Muscle layer of colon (tissue), 2 donors: ENCODE data around the gene CABYR.

Experiments used
- H3K27ac ChIP-seq: one replicate; pipeline ENCODE4 v1.7.0; 2013; ENCODE audit warnings: low read depth, mild to moderate bottlenecking, low read length, moderate library complexity
- H3K27me3 ChIP-seq, 2 donors: one replicate each; pipeline ENCODE4 v1.7.0; 2013; ENCODE audit warnings: low read length in 2 of 2, mild to moderate bottlenecking in 2 of 2; ENCODE audit not compliant: insufficient read depth in 2 of 2, control insufficient read depth in 1 of 2
- H3K36me3 ChIP-seq: one replicate; pipeline ENCODE4 v1.7.0; 2013; ENCODE audit warnings: mild to moderate bottlenecking, low read length; ENCODE audit not compliant: insufficient read depth
- H3K4me1 ChIP-seq: one replicate; pipeline ENCODE4 v1.7.0; 2013; ENCODE audit warnings: mild to moderate bottlenecking, low read length; ENCODE audit not compliant: insufficient read depth
- H3K4me3 ChIP-seq, 2 donors: one replicate each; pipeline ENCODE4 v1.7.0; 2013; ENCODE audit warnings: low read length in 2 of 2, low read depth in 1 of 2, mild to moderate bottlenecking in 1 of 2, moderate library complexity in 1 of 2
- H3K9ac ChIP-seq: one replicate; pipeline ENCODE4 v1.7.0; 2013; ENCODE audit warnings: low read length
- H3K9me3 ChIP-seq: one replicate; pipeline ENCODE4 v1.7.0; 2013; ENCODE audit warnings: mild to moderate bottlenecking, low read length
- donor health status: abdominal sarcoma.
- donor health status: Adenocarcinoma of cecum.

CABYR gene

DNA sequence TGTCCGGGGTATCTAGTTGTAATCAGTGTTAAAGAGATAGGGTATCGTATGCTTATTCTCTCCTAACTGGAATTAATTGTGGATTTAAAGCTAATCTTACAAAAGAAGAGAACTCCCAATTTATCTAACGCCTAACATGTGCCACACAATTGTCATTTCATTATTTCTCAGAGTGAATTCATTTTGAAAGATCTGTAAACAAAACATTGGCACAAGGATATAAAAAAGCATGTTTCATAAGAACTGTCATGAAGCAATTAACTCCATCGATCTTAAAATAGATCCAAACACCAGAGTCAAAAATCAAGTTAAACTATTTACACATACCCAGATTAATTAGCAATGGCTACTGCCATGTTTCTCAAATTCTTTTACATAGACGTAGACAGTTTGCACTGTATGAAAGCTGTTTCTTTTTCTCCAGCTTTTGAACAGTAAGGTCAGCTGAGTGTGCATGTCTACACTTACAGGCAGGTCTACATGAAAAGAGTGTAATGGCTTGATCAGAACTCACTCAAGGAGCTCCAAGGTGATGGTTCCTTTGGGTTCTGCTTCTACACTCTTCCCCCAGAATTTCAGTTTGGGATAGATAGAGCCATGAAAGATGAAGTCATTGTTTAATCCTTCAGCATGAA lies 38.8 kb downstream of the CABYR start:
- Histone ChIP-seq H3K9me3 (no peaks in the 10 kb centered on the region), H3K36me3 (peaks cover 12% of the 10 kb centered on the region), H3K4me3 (no peak overlapping the region), H3K27me3 (no peaks in the 10 kb centered on the region), H3K4me1 (no peaks in the 10 kb centered on the region), H3K9ac (no peak overlapping the region), H3K27ac (no peak overlapping the region)

DNA sequence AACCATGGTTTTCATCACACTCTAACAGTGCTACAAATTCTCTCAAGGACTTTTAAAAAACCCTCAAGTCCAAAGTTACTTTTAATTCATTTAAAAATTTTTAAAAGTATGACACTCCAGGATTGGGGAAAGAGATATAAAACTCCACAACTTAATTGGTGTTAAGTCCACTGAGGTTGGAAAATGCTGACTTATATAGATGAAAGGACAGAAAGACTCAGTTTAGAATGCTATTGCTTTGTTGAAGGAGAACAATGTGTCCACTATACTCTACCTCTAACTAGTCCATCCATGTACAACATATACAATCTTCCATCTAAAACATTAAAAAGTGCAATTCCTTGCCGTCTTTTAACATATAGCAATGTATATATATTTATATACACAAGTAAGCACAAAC lies 41.2 kb downstream of the CABYR start:
- Histone ChIP-seq H3K4me1 (no peaks in the 10 kb centered on the region), H3K27me3 (no peaks in the 10 kb centered on the region), H3K9ac (no peak overlapping the region), H3K9me3 (no peaks in the 10 kb centered on the region), H3K4me3 (no peak overlapping the region), H3K27ac (no peak overlapping the region), H3K36me3 (peaks cover 5% of the 10 kb centered on the region)

DNA sequence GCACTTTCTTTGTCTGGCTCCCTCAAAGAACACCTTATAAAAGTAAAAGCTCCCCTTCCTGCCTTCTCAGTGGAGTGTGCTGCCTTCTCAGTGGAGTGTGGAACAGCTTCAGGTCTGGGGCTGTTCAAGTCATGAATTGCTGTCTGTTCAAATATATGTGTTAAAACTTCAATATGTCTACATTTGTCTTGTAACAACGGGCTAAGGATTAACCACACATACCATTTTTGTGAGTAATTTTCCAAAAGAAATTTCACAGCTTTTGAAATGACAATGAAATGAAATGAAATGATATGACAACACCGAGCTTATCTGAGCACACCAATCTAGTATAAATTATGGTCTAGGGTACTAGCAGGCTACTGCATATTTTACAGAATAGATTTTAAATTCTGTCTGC lies 42.9 kb downstream of the CABYR start:
- Histone ChIP-seq H3K9ac (no peak overlapping the region), H3K36me3 (peaks cover 5% of the 10 kb centered on the region), H3K4me3 (no peak overlapping the region), H3K27me3 (no peaks in the 10 kb centered on the region), H3K4me1 (no peaks in the 10 kb centered on the region), H3K9me3 (no peaks in the 10 kb centered on the region), H3K27ac (no peak overlapping the region)

DNA sequence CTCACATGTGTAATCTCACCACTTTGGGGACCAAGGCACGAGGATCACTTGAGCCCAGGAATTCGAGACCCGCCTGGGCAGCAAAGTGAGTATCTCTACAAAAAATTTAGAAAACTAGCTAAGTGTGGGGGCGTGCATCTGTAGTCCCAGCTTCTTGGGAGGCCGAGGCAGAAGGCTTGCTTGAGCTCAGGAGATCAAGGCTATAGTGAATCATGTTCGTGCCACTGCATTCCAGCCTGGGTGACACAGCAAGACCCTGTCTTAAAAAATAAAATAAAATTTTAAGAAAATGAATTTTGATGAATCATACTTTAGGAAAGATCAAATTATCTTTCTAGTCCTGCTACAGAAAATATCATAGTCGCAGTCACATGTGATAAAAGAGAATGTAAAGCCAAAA lies 46.9 kb downstream of the CABYR start:
- H3K4me3 ChIP-seq, result no peak overlapping the region
- no peak overlapping the region for H3K9ac ChIP-seq
- H3K9me3 ChIP-seq, result no peaks in the 10 kb centered on the region
- peaks cover 2% of the 10 kb centered on the region for H3K36me3 ChIP-seq
- no peaks in the 10 kb centered on the region for H3K4me1 ChIP-seq
- H3K27ac ChIP-seq, result no peak overlapping the region
- H3K27me3 ChIP-seq, result no peaks in the 10 kb centered on the region

DNA sequence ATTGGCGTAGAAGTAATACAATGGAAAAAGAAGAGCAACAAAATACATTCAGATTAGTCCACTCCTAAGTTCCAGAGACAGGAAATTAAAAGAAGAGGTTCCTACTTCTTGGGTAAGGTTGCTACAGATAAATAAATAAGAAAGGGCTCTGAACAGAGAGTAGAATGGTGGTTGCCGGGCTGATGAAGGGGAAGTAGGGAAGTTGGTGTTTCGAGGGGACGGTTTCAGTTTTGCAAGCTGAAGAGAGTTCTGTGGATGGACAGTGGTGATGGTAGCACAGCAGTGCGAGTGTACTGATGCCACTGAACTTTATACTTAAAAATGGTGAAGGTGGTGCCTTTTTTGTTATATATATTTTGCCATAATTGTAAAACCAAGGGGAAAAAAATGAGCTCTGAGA lies 48.2 kb downstream of the CABYR start:
- Histone ChIP-seq H3K4me1 (no peaks in the 10 kb centered on the region), H3K9ac (no peak overlapping the region), H3K9me3 (no peaks in the 10 kb centered on the region), H3K4me3 (no peak overlapping the region), H3K36me3 (no peaks in the 10 kb centered on the region), H3K27ac (no peak overlapping the region), H3K27me3 (no peaks in the 10 kb centered on the region)

DNA sequence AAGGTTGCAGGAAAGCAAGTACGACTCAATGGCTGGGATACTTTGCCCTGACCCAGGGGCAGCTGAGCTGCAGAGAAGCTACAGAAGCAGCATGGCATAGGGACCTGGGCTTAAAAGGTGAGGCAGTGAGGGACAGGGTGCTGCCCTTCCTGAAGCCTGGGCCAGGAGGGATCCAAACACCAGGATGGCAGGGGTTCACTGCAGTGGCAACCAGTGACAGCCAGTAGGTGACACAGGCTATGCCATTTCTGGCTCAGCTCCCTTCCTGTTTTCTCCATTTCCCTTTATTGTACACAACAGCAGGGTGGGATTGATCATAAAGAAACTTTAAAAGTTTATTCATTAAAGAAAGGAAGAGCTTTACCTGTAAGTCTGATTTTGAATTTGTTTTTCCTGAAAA lies 48.8 kb downstream of the CABYR start:
- Histone ChIP-seq H3K4me1 (no peaks in the 10 kb centered on the region), H3K27ac (no peak overlapping the region), H3K27me3 (no peaks in the 10 kb centered on the region), H3K36me3 (no peaks in the 10 kb centered on the region), H3K9me3 (no peaks in the 10 kb centered on the region), H3K9ac (no peak overlapping the region), H3K4me3 (no peak overlapping the region)

DNA sequence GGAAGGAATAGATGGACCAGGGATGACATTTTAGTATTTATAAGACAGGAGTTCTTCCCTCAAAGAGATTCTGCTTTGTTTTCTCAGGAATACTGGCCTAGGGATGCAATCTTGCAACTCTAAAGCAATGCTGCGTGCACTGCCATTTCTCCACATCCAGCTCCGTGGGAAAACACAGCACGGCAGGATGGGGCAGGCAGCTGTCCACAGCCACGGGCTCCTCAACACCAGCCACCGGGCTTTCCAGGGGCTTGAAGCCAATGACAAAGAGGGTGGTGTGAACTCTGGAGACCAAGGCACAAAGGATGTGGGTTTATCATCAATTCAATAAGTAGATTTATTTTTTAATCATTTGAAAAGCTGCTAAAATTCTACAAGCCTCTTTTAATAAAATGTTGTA lies 49.3 kb downstream of the CABYR start:
- Histone ChIP-seq H3K27ac (no peak overlapping the region), H3K36me3 (no peaks in the 10 kb centered on the region), H3K4me1 (no peaks in the 10 kb centered on the region), H3K27me3 (no peaks in the 10 kb centered on the region), H3K9ac (no peak overlapping the region), H3K9me3 (no peaks in the 10 kb centered on the region), H3K4me3 (no peak overlapping the region)

DNA sequence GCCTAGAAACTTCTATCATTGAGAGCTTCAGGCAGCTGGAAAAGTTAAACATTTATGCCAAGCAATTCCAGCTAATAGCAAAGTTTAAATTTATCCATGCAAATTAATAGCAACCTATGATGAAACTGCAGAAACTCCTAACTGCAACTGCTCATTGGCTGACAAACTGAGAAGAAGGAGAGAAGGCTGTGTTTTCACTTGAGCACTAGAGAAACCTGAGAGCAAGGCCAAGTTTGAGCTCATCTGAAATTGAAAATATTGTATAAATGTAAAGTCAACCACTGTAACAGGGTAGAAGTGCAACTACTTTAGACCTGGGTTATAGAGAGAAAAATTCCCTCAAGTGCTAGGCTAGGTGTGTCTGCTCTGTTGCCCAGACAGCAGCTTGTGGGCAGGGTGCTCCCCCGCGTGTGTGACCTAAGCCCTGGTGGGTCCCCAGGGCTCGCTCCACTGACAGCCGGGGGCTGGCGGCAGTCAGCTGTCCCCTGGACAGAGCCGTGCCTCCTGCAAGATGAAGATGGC lies 50.2 kb downstream of the CABYR start:
- Histone ChIP-seq H3K4me1 (no peaks in the 10 kb centered on the region), H3K9ac (no peak overlapping the region)

DNA sequence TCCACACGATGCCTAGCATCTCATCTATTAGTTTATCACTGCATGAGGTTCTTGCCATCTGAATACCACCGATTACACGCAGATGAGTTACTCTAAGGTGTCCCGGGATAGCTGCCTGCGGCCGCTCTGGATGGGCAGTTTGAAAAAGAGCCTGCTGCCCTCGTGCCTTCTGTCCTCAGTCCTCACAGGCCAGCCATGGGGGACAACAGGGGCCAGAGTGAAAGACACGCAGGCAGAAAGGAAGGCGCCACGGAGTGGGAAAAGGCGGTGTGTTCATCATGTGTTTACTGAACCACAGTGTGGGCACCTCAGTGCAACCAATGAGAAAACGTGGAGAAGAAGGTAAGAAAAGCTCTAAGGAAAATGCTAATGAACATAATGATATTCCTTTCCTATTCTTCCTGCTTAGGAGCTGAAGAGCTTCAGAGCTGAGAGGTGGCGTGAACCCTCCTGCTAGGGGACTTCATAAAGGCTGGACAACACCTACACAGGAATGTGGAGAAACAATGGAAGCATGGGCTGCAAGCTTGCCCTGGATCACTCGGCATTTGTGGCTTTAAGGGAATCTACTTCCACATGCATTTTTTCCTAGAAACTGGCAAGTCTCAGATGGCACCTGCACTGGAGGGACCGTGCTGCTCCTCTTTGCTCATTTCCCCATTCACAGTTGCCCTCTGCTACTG lies 50.9 kb downstream of the CABYR start:
- peaks cover 3% of the 10 kb centered on the region for H3K36me3 ChIP-seq
- H3K27ac ChIP-seq, result no peak overlapping the region
- no peak overlapping the region for H3K9ac ChIP-seq
- H3K9me3 ChIP-seq, result no peaks in the 10 kb centered on the region
- H3K27me3 ChIP-seq, result no peaks in the 10 kb centered on the region
- no peaks in the 10 kb centered on the region for H3K4me1 ChIP-seq
- H3K4me3 ChIP-seq, result no peak overlapping the region

More for the DNA sequence above, 50.2 kb downstream of the CABYR start:
- H3K27me3 ChIP-seq, result no peaks in the 10 kb centered on the region
- H3K9me3 ChIP-seq, result no peaks in the 10 kb centered on the region
- H3K4me3 ChIP-seq, result no peak overlapping the region
- H3K27ac ChIP-seq, result no peak overlapping the region
- H3K36me3 ChIP-seq, result no peaks in the 10 kb centered on the region

DNA sequence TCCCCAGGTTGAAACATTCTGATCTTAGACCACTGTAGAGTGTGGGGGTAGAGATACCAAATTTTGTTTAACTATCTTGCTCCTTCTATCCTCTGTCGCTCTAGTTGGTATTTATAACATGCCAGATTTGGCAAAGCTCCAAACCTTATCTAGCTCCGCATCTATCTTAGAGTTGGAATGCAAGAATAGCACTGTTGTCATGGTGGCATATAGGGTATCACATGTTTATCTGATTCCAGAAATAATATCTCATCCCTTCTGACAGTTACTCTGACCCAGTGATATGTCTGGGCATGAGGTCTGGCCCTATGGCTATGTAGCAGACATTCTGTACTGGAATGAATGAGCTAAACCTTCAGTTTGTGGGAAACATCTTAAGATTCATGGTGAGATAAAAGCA lies 51.7 kb downstream of the CABYR start:
- Histone ChIP-seq H3K27ac (no peak overlapping the region), H3K9me3 (no peaks in the 10 kb centered on the region), H3K4me3 (no peak overlapping the region), H3K27me3 (no peaks in the 10 kb centered on the region), H3K36me3 (peaks cover 3% of the 10 kb centered on the region), H3K9ac (no peak overlapping the region), H3K4me1 (no peaks in the 10 kb centered on the region)

DNA sequence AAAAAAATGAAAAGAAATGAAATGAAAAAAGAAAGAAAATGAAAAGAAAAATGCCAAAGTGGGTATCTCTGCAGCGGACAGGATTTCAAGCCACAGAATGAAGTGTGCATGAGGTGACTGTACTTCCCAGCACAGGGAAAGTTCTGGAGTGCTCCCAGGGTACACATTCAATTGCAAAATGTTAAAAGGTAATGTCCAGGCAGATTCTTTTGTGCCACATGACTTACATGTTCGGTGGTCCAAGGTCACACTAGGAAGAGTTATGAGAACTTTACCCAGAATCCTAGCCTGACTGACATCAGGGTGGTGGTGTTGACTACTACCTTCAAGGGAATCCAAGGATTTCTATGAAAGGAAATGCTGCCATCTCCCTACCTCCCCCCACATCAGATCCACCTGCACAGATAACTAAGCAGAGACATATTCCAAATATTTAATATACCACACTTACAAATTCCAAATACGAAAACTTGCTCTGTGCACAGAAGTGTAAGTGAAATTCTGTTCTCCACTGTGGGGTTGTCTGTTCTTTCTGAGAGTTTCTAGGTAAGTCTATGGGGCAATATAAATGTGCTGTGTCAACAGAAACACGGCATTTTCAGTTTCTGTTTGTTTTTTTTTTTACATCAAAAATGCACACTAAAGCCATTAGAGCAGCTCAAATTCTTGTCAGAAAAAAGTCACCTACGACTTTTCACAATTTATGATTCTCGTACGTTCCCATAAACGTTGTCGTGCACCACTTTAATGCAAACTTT lies 56.6 kb downstream of the CABYR start:
- no peaks in the 10 kb centered on the region for H3K9me3 ChIP-seq
- peaks cover 3% of the 10 kb centered on the region for H3K36me3 ChIP-seq
- no peak overlapping the region for H3K4me3 ChIP-seq
- H3K9ac ChIP-seq, result no peak overlapping the region
- H3K27me3 ChIP-seq, result no peaks in the 10 kb centered on the region
- H3K4me1 ChIP-seq, result peaks cover 7% of the 10 kb centered on the region
- H3K27ac ChIP-seq, result no peak overlapping the region
